H9 (cell line): ENCODE results near the gene CEP97. TPM values are rescaled to one million over a fixed set of nuclear protein-coding genes. Genes with fewer than 3 reads are reported as not detected.

Experiments used
- DNase-seq: peaks from one replicate; pipeline ENCODE4 v3.0.0-alpha.2; 2017
- H2AFZ ChIP-seq: one replicate; pipeline ENCODE4 v1.6.1; 2013; ENCODE audit warnings: mild to moderate bottlenecking, low read length, control low read depth, moderate library complexity
- H2AK5ac ChIP-seq: 2 replicates; pipeline ENCODE4 v1.6.1; 2013; ENCODE audit warnings: low read length, control low read depth, mixed read lengths; ENCODE audit not compliant: insufficient read length
- H2BK120ac ChIP-seq: one replicate; pipeline ENCODE4 v1.6.1; 2013; ENCODE audit warnings: low read depth, mild to moderate bottlenecking, low read length, control low read depth, inconsistent platforms; ENCODE audit not compliant: poor library complexity, severe bottlenecking
- H2BK12ac ChIP-seq: 2 replicates; pipeline ENCODE4 v1.6.1; 2013; ENCODE audit warnings: low read length, control low read depth, mixed read lengths, low read depth; ENCODE audit not compliant: insufficient read length
- H2BK15ac ChIP-seq: 2 replicates; pipeline ENCODE4 v1.6.1; 2013; ENCODE audit warnings: low read depth, low read length, control low read depth
- H2BK20ac ChIP-seq: one replicate; pipeline ENCODE4 v1.6.1; 2013; ENCODE audit warnings: low read depth, mild to moderate bottlenecking, low read length, control low read depth, inconsistent platforms; ENCODE audit not compliant: poor library complexity, severe bottlenecking
- H2BK5ac ChIP-seq: 2 replicates; pipeline ENCODE4 v1.6.1; 2013; ENCODE audit warnings: low read length, control low read depth, mixed read lengths; ENCODE audit not compliant: insufficient read length
- H3K14ac ChIP-seq: 2 replicates; pipeline ENCODE4 v1.6.1; 2013; ENCODE audit warnings: low read length, control low read depth; ENCODE audit not compliant: insufficient read depth
- H3K18ac ChIP-seq: 2 replicates; pipeline ENCODE4 v1.6.1; 2013; ENCODE audit warnings: low read depth, mild to moderate bottlenecking, mixed read lengths, low read length, control low read depth; ENCODE audit not compliant: insufficient read length
- H3K23ac ChIP-seq: 2 replicates; pipeline ENCODE4 v1.6.1; 2013; ENCODE audit warnings: low read length, control low read depth, mixed read lengths, low read depth; ENCODE audit not compliant: insufficient read length
- H3K23me2 ChIP-seq: 2 replicates; pipeline ENCODE4 v1.6.1; 2013; ENCODE audit warnings: low read depth, mild to moderate bottlenecking, mixed read lengths, low read length, control low read depth; ENCODE audit not compliant: insufficient read length, poor library complexity, severe bottlenecking
- H3K27ac ChIP-seq: 2 replicates; pipeline ENCODE4 v1.5.1; 2013; ENCODE audit warnings: low read length, control low read depth, mixed read lengths, low read depth; ENCODE audit not compliant: insufficient read length
- H3K27me3 ChIP-seq: 2 replicates; pipeline ENCODE4 v1.6.1; 2013; ENCODE audit warnings: low read length, control low read depth, inconsistent platforms; ENCODE audit not compliant: insufficient read depth
- H3K4ac ChIP-seq: 2 replicates; pipeline ENCODE4 v1.6.1; 2013; ENCODE audit warnings: low read depth, mild to moderate bottlenecking, control low read depth, inconsistent platforms, low read length, moderate library complexity
- H3K4me1 ChIP-seq: 2 replicates; pipeline ENCODE4 v1.6.1; 2013; ENCODE audit warnings: low read length, control low read depth, inconsistent platforms; ENCODE audit not compliant: insufficient read depth
- H3K4me2 ChIP-seq: 2 replicates; pipeline ENCODE4 v1.6.1; 2013; ENCODE audit warnings: low read length, control low read depth, mixed read lengths; ENCODE audit not compliant: insufficient read length, insufficient read depth
- H3K56ac ChIP-seq: 2 replicates; pipeline ENCODE4 v1.6.1; 2013; ENCODE audit warnings: low read depth, mild to moderate bottlenecking, mixed read lengths, low read length, control low read depth; ENCODE audit not compliant: insufficient read length
- H3K79me1 ChIP-seq: 2 replicates; pipeline ENCODE4 v1.6.1; 2013; ENCODE audit warnings: low read depth, mild to moderate bottlenecking, moderate library complexity, low read length, control low read depth, inconsistent platforms; ENCODE audit not compliant: insufficient read depth, poor library complexity, severe bottlenecking
- H3K79me2 ChIP-seq: 2 replicates; pipeline ENCODE4 v1.6.1; 2013; ENCODE audit warnings: low read length, control low read depth, inconsistent platforms; ENCODE audit not compliant: insufficient read depth
- H3K9ac ChIP-seq: 2 replicates; pipeline ENCODE4 v1.6.1; 2013; ENCODE audit warnings: low read length, control low read depth, mixed read lengths; ENCODE audit not compliant: insufficient read length; ENCODE audit errors: extremely low read depth
- H3K9me3 ChIP-seq: one replicate; pipeline ENCODE4 v1.6.1; 2013; ENCODE audit warnings: low read depth, low read length, inconsistent platforms; ENCODE audit not compliant: control insufficient read depth
- H3T11ph ChIP-seq: one replicate; pipeline ENCODE4 v1.6.1; 2013; ENCODE audit warnings: mild to moderate bottlenecking, low read length, control low read depth, inconsistent platforms
- H4K20me1 ChIP-seq: one replicate; pipeline ENCODE4 v1.6.1; 2013; ENCODE audit not compliant: control insufficient read depth, insufficient read length, insufficient read depth
- H4K5ac ChIP-seq: 2 replicates; pipeline ENCODE4 v1.6.1; 2013; ENCODE audit warnings: low read depth, mild to moderate bottlenecking, mixed read lengths, low read length, control low read depth; ENCODE audit not compliant: insufficient read length
- H4K8ac ChIP-seq: replicated peaks from 2 replicates; pipeline ENCODE4 v1.6.1; 2013; ENCODE audit warnings: low read length, control low read depth, mixed read lengths, low read depth; ENCODE audit not compliant: insufficient read length
- H4K91ac ChIP-seq: 2 replicates; pipeline ENCODE4 v1.6.1; 2013; ENCODE audit warnings: low read depth, mild to moderate bottlenecking, moderate library complexity, mixed read lengths, low read length, control low read depth; ENCODE audit not compliant: insufficient read length
- H3K27ac Mint-ChIP-seq, 3 experiments: 2 replicates in 2 of 3; 3 replicates in 1 of 3; pipeline ENCODE4 v1.8.0; 2020 to 2021; ENCODE audit warnings: mixed read lengths in 3 of 3, mild to moderate bottlenecking in 1 of 3, moderate library complexity in 1 of 3
- H3K27me3 Mint-ChIP-seq: 2 replicates; pipeline ENCODE4 v1.8.0; 2021; ENCODE audit warnings: low read depth, mild to moderate bottlenecking, moderate library complexity, mixed read lengths
- H3K36me3 Mint-ChIP-seq, 3 experiments: 2 replicates in 2 of 3; 3 replicates in 1 of 3; pipeline ENCODE4 v1.8.0; 2020 to 2021; ENCODE audit warnings: low read depth in 3 of 3, mixed read lengths in 3 of 3; ENCODE audit not compliant: insufficient read depth in 1 of 3
- H3K4me1 Mint-ChIP-seq, 2 experiments: 2 replicates each; pipeline ENCODE4 v1.8.0; 2020; ENCODE audit warnings: mixed read lengths in 2 of 2
- H3K4me3 Mint-ChIP-seq, 2 experiments: 2 replicates in 1 of 2; 3 replicates in 1 of 2; pipeline ENCODE4 v1.8.0; 2020 to 2021; ENCODE audit warnings: mild to moderate bottlenecking in 2 of 2, mixed read lengths in 2 of 2, moderate library complexity in 1 of 2
- H3K9me3 Mint-ChIP-seq, 2 experiments: 2 replicates in 1 of 2; 3 replicates in 1 of 2; pipeline ENCODE4 v1.8.0; 2020; ENCODE audit warnings: mild to moderate bottlenecking in 2 of 2, mixed read lengths in 2 of 2, moderate library complexity in 1 of 2
- WGBS: extraction: QIAGEN DNeasy Blood & Tissue Kit; methylation state at CpG from one replicate; pipeline ENCODE4 v1.1.7; 2013; ENCODE audit warnings: missing lambda C conversion rate, low lambda C conversion rate, mixed read lengths; ENCODE audit not compliant: insufficient read length; ENCODE audit errors: extremely low coverage; 5-methylcytosine and 5-hydroxymethylcytosine counted together
- total RNA-seq: library from RNA; stranded (reverse); gene quantifications from 2 replicates; pipeline ENCODE4 v1.2.1, GENCODE V29; 2021
- TF ChIP-seq, protein P1 (sequence below): fragments of 200-600 bp; sonication (generic); conservative IDR thresholded peaks from 3 replicates; pipeline ENCODE4 v1.8.0; 2021; ENCODE audit warnings: antibody characterized with exemption, mild to moderate bottlenecking

The CEP97 gene
- total RNA-seq, 1 experiment from 2014 or later, result 13.9 TPM

- Histone ChIP-seq H3K9me3 (no peaks in the 10 kb centered on the region), H4K8ac (no peak overlapping the region), H3T11ph (no peak overlapping the region), H3K9ac (no peak overlapping the region), H3K23me2 (no peaks in the 10 kb centered on the region), H2AFZ (no peak overlapping the region), H3K56ac (no peak overlapping the region), H4K5ac (no peak overlapping the region), H3K14ac (no peak overlapping the region), H3K4me2 (no peak overlapping the region), H3K18ac (no peak overlapping the region), H2BK5ac (no peak overlapping the region), H4K20me1 (no peaks in the 10 kb centered on the region), H3K4ac (no peak overlapping the region), H4K91ac (no peak overlapping the region), H3K4me1 (no peaks in the 10 kb centered on the region), H2BK20ac (no peak overlapping the region), H3K23ac (no peak overlapping the region), H2BK12ac (no peak overlapping the region), H3K79me2 (no peaks in the 10 kb centered on the region), H3K79me1 (no peaks in the 10 kb centered on the region), H2BK15ac (no peak overlapping the region), H2BK120ac (no peak overlapping the region), H3K27me3 (no peaks in the 10 kb centered on the region), H3K27ac (no peak overlapping the region), H2AK5ac (no peak overlapping the region)
- DNase-seq, result no peak
- TF ChIP-seq, protein P1, sequence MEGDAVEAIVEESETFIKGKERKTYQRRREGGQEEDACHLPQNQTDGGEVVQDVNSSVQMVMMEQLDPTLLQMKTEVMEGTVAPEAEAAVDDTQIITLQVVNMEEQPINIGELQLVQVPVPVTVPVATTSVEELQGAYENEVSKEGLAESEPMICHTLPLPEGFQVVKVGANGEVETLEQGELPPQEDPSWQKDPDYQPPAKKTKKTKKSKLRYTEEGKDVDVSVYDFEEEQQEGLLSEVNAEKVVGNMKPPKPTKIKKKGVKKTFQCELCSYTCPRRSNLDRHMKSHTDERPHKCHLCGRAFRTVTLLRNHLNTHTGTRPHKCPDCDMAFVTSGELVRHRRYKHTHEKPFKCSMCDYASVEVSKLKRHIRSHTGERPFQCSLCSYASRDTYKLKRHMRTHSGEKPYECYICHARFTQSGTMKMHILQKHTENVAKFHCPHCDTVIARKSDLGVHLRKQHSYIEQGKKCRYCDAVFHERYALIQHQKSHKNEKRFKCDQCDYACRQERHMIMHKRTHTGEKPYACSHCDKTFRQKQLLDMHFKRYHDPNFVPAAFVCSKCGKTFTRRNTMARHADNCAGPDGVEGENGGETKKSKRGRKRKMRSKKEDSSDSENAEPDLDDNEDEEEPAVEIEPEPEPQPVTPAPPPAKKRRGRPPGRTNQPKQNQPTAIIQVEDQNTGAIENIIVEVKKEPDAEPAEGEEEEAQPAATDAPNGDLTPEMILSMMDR, result no peak
- Mint-ChIP-seq H3K4me3 (no peak overlapping the region), H3K27me3 (no peaks in the 10 kb centered on the region), H3K27ac (no peak overlapping the region), H3K9me3 (no peaks in the 10 kb centered on the region), H3K36me3 (peaks cover 14 to 24% (median 21%) of the 10 kb centered on the region in 3 experiments; a peak in 6 of 7 replicates), H3K4me1 (peaks cover 7% of the 10 kb centered on the region in 2 experiments)
- no CpG with 5 or more reads among the region's 1 CpG for WGBS
These were observed 82.1 kb downstream of the CEP97 start for GRCh38 chr3:101806491-101806890.
